SIG-M5 treated with dmso at 0.1 percent for 504 hours (cell line): Measurements from ENCODE around the gene MXRA8.
"Not testable (repeated sequence)": the region's sequence is repeated elsewhere in the genome, so short reads cannot be mapped to it uniquely, and the experiment has no call there.

Source experiments
- DNase-seq: peaks from one replicate; lab custom pipeline; 2025; ENCODE audit not compliant: unreplicated experiment; lab: John Stamatoyannopoulos, UW

The MXRA8 gene

GRCh38 chr1:1370771-1371300, 12.5 kb upstream of the MXRA8 start:
- DNase-seq, result no peak

DNA sequence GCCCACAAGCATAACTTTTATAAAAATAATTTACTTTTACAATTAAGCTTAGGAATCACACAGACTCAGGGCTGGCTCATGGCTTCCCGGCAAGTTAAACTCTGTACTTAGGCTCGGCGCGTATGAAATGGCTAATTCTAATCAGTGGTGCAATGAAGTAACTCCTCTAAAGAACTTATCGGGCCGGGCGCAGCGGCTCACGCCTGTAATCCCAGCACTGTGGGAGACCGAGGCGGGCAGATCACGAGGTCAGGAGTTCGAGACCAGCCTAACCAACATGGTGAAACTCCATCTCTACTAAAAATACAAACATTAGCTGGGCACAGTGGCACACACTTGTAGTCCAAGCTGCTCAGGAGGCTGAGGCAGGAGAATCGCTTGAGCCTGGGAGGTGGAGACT, 11.7 kb upstream of the MXRA8 start:
- DNase-seq, result not testable (repeated sequence)

DNA sequence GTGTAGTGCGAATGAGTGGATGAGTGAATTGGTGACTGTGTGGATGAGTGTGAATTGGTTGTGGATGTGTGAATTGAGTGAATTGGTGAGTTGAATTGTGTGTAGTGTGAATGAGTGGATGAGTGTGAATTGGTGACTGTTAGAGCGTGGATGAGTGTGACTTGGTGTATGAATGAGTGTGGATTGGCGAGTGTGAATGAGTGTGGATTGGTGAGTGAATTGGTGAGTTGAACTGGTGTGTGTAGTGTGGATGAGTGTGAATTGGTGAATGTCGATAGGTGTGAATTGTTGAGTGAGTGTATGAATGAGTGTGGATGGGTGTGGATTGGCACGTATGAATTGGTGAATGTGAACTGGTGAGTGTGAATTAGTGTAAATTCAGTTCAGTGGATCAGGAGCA, 9.0 kb upstream of the MXRA8 start:
- DNase-seq, result no peak

GRCh38 chr1:1366699-1367066, 8.3 kb upstream of the MXRA8 start:
- DNase-seq, result no peak

DNA sequence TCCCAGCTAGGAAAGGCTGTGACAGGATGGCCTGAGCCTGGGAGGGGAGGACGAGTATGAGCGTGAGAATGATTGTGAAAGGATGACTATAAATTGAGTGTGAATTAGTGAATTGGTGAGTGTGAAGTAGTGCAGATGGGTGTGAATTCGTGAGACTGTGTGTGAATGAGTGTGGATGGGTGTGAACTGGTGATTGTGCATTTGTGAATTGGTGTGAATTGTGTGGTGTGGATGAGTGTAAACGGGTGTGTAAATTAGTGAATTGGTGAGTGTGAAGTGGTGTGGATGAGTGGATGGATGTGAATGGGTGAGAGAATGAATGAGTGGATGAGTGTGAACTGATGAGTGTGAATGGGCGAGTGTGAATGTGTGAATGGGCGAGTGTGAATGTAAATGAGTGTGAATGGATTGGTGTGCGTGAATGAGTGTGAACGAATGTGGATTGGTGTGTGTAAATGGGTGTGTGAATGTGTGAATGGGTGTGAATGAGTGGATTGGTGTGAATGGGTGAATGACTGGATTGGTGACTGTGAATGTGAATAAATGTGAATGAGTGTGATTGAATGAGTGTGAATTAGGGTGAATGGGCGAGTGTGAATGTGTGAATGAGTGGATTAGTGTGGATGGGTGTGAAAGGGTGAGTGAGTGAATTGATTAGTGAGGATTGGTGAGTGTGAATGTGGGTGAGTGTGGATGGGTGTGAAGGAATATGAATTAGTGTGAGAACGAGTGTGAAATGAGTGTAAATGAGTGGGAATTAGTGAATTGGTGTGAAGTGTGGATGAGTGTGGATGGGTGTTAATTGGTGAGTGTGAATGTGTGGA, 7.7 kb upstream of the MXRA8 start:
- no peak for DNase-seq

- no peak for DNase-seq
These were observed 5.9 kb upstream of the MXRA8 start for GRCh38 chr1:1364266-1364665.

GRCh38 chr1:1361982-1362423, 3.6 kb upstream of the MXRA8 start:
- DNase-seq, result no peak

DNA sequence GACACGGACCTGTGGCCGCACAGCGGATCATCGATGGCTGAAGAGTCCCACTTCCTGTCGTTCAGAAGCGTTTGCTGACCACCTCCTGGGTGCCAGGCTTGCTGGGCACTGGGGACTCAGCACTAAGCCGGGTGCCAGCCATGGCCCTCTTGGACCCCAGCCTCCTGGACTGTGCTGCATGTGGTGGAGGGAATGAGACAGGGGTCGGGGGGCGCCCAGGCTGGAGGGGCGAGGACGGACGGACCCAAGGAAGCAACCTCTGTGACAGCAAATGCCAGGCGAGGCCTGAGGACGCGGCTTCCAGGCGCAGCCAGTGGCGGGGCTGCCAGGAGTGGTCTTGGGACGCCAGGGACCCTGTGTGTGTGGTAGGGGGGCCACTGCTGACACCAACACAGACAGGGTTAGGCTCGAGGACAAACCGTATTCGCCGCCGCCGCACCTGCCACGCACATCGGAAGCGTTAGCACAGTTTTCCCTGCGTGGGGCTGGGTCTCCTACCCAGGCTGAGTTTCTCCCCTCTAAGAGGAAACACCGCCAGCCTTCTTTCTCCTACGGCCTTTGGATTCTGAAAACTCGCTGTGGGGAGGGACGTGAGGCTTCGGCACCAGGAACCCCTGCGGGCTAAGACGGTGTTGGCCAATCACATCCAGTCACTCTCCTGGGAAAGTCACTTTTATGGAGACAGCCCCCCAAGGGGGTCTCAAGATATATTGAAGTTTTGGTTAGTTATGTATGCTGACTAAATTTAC, 3.1 kb upstream of the MXRA8 start:
- no peak for DNase-seq

- DNase-seq, result no peak
These were observed 2.3 kb upstream of the MXRA8 start for GRCh38 chr1:1360506-1361169.

- DNase-seq, result no peak
These were observed 1.5 kb upstream of the MXRA8 start for GRCh38 chr1:1359664-1360468.

DNA sequence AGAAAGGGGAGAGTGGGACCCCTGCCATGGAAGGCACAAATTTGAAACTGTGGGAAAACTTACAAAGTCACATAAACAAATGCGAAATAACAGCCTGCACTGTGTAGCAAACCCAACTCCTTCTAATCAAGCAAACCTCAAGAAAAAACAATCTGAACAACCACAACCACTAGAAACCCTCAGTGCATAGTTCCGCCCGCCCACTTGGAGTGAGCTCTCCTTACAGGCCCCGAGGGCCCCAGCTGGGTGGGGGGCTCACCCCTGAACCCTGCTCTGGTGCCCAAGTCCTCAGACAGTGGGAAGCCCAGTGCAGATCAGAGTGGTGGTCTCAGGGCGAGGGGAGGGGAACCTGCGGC, 931 bp upstream of the MXRA8 start:
- no peak for DNase-seq

GRCh38 chr1:1357871-1358432, 403 bp downstream of the MXRA8 start:
- DNase-seq, result no peak

DNA sequence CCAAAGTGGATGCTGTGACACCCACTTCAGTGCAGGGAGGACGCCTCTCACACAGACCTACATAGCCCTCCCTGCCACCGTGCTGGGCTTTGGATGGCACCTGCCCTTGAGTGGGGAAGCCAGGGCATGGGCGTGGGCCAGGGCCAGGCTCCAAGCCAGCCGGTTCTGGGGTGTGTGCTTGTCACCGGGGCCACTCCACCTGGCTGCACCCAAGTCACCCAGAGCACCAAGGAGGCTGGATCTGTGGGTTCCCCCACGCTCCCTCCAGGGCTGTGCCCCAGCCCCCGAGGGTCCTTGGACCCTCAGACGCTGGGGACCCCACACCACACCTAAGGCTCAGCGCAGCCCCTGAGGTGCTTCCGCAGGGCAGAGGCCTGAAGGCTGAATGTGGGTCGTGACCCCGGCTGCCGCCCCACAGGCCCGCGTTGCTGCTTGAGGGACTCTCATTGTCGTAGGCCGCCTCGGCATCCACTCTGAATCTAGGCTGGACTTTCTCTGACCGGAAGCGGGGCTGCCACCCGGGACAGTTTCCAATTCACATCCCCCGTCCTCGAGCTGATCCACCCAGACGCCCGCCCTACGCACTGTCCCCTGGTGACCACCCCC, 1.5 kb downstream of the MXRA8 start:
- DNase-seq, result no peak

GRCh38 chr1:1356166-1356795, 2.1 kb downstream of the MXRA8 start:
- no peak for DNase-seq

DNA sequence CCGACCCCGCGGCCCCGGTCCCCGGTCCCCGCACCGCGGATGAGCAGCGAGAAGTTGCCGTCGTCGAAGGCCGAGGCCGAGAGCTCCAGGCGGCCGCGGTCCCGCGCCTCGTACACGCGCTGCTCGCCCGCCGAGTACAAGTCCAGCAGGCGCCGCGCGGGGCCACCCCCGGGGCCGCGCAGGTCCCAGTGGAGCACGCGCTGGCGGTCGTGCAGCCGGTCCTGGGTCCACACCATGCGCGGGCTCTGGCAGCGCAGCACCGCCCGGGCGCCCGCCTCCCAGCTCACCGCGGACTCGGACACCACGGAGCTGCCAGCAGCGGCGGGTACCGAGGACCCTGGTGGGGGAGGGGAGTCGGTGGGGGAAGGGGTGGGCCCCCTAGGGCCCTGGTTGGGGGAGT, 2.9 kb downstream of the MXRA8 start:
- DNase-seq, result no peak

DNA sequence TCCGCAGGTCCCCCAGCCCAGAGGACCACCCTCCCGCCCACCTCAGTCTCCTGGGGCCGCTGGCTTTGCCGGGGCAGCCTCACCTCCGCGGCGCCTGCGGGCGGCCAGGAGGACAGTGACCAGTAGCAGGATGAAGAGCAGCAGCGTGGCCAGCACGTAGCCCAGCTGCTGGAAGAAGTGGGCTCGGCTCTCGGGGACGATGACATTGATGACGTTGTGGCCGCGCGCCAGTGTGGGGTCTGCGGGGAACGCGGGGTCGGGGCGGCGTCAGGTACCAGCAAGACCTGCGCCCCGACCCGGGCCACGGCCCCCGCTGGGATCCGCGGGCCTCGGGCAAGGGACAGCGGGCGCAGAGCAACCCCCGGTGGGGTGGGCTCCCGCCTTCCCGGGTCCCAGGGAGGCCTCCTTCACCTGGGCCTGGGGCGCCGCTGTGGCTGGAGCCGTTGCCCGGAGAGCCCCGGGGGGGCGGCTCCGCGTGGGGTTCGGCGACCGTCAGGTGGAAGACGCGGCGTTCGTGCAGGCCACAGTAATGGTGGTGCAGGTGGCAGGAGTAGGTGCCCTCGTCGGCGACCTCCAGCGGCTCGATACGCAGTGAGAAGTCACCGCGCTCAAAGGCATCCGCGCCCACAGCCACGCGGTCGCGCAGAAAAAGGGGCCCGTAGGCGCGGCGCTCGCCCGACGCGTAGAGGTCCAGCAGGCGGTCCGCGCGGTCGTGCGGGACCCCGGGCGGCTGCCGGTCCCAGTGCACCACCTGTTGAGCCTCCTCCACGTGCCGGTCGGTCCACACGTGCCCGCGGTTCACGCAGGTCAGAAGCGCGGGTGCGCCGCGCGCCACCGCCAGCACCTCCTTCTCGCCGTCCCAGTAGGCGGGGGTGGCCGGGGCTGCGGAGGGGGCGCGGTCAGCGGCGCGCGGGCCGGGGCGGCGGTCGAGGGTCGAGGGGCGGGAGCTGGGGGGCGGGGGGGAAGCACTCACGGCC, 3.8 kb downstream of the MXRA8 start:
- DNase-seq, result no peak

GRCh38 chr1:1353389-1354151, 4.8 kb downstream of the MXRA8 start:
- no peak for DNase-seq
